Measurements from ENCODE around the gene NUPR2.
"Not testable (repeated sequence)": the region's sequence is repeated elsewhere in the genome, so short reads cannot be mapped to it uniquely, and the experiment has no call there.

Gene NUPR2

GRCh38 chr7:56115852-56116538, at the start of gene NUPR2:
Gene NUPR2, minus strand, starts transcription at chr7:56116417. Its CDS starts 103 bp downstream, at chr7:56116314.
- DNase-seq (ENCODE audit: low read depth): no peak

- no peak for DNase-seq (ENCODE audit: low read depth)
Measured at GRCh38 chr7:56157238-56157790, 41.1 kb upstream of the NUPR2 start.

- DNase-seq (ENCODE audit: low read depth): not testable (repeated sequence)
Measured at GRCh38 chr7:56131062-56131461, 14.8 kb upstream of the NUPR2 start.

GRCh38 chr7:56127241-56127975, 11.2 kb upstream of the NUPR2 start:
- no peak for DNase-seq (ENCODE audit: low read depth)

GRCh38 chr7:56125831-56126230, 9.6 kb upstream of the NUPR2 start:
- no peak for DNase-seq (ENCODE audit: low read depth)

GRCh38 chr7:56124981-56125380, 8.8 kb upstream of the NUPR2 start:
- no peak for DNase-seq (ENCODE audit: low read depth)

GRCh38 chr7:56121440-56121839, 5.2 kb upstream of the NUPR2 start:
- no peak for DNase-seq (ENCODE audit: low read depth)

- DNase-seq (ENCODE audit: low read depth): not testable (repeated sequence)
Measured at GRCh38 chr7:56112244-56112643, 4.0 kb downstream of the NUPR2 start.

- DNase-seq (ENCODE audit: low read depth): no peak
Measured at GRCh38 chr7:56110611-56111010, 5.6 kb downstream of the NUPR2 start.

GRCh38 chr7:56107954-56108258, 8.3 kb downstream of the NUPR2 start:
- no peak for DNase-seq (ENCODE audit: low read depth)

- peak; percentile 92 for DNase-seq (ENCODE audit: low read depth)
Measured at GRCh38 chr7:56106108-56107073, 9.8 kb downstream of the NUPR2 start, which contains the start of gene CHCHD2. Gene CHCHD2, minus strand, starts transcription at chr7:56106476. Its CDS starts 63 bp downstream, at chr7:56106413.

- DNase-seq (ENCODE audit: low read depth): no peak
Measured at GRCh38 chr7:56105508-56105907, 10.7 kb downstream of the NUPR2 start.

- DNase-seq (ENCODE audit: low read depth): not testable (repeated sequence)
Measured at GRCh38 chr7:56104138-56104537, 12.1 kb downstream of the NUPR2 start.

- no peak for DNase-seq (ENCODE audit: low read depth)
Measured at GRCh38 chr7:56099653-56100052, 16.6 kb downstream of the NUPR2 start.

GRCh38 chr7:56098187-56099008, 17.8 kb downstream of the NUPR2 start:
- DNase-seq (ENCODE audit: low read depth): not testable (repeated sequence)

GRCh38 chr7:56097700-56098099, 18.5 kb downstream of the NUPR2 start:
- DNase-seq (ENCODE audit: low read depth): no peak

GRCh38 chr7:56092789-56093531, 23.3 kb downstream of the NUPR2 start, which contains the start of gene PHKG1:
Gene PHKG1, minus strand, starts transcription at chr7:56092952. Its CDS starts 4,011 bp downstream, at chr7:56088941.
- no peak for DNase-seq (ENCODE audit: low read depth)

- not testable (repeated sequence) for DNase-seq (ENCODE audit: low read depth)
Measured at GRCh38 chr7:56092388-56092787, 23.8 kb downstream of the NUPR2 start.

- DNase-seq (ENCODE audit: low read depth): no peak
Measured at GRCh38 chr7:56091591-56091990, 24.6 kb downstream of the NUPR2 start.

- no peak for DNase-seq (ENCODE audit: low read depth)
Measured at GRCh38 chr7:56087445-56087844, 28.8 kb downstream of the NUPR2 start.

All from stimulated activated CD4-positive, alpha-beta T cell treated with anti-CD3 and anti-CD28 coated beads, Interleukin-2, amount 100 ng/mL, for 4 hours (primary cell).